Skeletal muscle cell (primary cell): ENCODE measurements around the gene GCFC2.
"Not testable (repeated sequence)": the region's sequence is repeated elsewhere in the genome, so short reads cannot be mapped to it uniquely, and the experiment has no call there.

Source experiments
- DNase-seq: peaks from one replicate; pipeline ENCODE4 v3.0.0-alpha.2; 2010; ENCODE audit warnings: low read depth
- H3K4me3 ChIP-seq: 2 replicates; pipeline ENCODE4 v1.5.1; 2011; ENCODE audit warnings: low read depth, mild to moderate bottlenecking, control low read depth, low read length, moderate library complexity

GCFC2 gene

DNA sequence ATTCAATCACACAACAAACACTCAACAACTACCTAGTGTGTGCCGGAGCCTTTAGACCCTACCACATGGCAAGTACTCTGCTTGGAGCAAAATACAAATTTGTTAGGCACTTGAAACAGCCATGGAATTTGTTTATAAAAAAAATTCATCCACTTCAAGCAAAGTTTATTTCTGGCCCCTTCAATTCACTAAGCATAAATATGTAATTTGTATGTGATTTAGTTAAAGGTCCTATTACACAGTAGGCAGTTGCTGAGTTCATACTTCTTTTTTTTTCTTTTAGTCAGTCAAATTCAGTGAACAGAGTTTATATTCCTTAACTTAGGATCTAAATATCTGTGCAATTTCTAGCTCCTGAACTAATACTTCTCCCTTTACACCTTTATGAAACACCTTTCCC is 22.5 kb downstream of the GCFC2 start:
- no peak for DNase-seq
- H3K4me3 ChIP-seq = no peak overlapping the region

DNA sequence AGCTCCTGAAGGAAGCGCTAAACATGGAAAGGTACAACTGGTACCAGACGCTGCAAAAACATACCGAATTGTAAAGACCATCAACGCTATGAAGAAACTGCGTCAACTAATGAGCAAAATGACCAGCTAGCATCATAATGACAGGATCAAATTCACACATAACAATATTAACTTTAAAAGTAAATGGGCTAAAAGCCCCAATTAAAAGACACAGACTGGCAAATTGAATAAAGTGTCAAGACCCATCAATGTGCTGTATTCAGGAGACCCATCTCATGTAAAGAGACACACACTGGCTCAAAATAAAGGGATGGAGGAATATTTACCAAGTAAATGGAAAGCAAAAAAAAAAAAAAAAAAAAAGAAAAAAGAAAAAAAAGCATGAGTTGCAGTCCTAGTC is 27.3 kb downstream of the GCFC2 start:
- DNase-seq, H3K4me3 ChIP-seq: not testable (repeated sequence)

DNA sequence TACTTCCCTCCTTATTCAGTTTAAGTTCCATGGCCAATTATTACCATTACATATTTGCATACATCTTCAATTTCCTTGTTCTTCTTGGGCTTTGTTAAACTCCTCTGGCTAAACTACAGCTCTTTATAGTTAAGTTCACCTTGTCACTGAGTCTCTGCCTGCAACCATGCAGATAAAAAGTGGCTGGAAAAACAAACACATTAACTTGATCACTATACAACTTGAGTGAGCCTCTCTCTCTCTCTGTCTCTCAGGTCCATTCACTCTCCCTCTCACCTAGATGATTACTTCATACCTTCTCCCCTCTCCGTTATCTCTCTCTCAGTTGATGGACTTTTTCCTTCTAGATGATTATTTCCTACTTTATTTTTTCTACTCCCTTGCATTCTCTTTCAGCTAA is 30.3 kb downstream of the GCFC2 start:
- H3K4me3 ChIP-seq = no peak overlapping the region
- DNase-seq = no peak

DNA sequence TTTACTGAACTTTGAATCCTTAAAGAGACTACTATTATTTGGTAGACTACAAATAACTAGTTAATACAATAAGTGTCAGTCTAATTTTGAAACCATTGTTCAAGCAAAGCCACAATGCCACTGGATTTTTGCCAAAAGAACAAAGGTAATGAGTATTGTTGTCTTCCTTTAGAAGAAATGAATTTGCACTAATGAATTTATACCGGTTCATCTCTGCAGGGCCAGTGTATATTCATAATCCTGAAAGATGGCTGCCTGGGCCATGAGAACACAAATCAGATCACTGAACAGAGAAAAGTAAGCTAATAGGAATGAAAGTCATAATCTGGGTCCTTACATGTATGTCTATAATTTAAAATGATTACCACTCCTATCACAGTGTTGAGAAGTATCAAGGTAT is 31.2 kb downstream of the GCFC2 start:
- DNase-seq = no peak
- H3K4me3 ChIP-seq = no peak overlapping the region

DNA sequence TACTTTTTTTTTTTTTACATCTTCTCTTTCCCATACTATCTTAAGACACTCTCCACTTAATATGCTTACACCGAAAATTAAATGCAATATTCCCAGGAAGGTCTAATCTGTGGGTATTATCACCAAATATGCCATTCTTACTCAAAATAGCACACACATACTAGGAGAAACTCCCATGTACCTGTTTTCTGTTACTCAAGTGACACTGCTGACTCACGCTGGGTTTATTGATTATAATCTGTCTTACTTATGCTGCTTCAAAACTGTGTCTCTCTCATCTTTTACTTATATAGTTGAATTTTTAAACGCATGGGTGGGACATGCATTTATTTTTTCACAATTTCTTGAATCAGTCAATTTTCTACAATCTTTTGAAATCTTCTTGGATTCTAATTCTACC is 34.3 kb downstream of the GCFC2 start:
- DNase-seq = no peak
- no peak overlapping the region for H3K4me3 ChIP-seq

DNA sequence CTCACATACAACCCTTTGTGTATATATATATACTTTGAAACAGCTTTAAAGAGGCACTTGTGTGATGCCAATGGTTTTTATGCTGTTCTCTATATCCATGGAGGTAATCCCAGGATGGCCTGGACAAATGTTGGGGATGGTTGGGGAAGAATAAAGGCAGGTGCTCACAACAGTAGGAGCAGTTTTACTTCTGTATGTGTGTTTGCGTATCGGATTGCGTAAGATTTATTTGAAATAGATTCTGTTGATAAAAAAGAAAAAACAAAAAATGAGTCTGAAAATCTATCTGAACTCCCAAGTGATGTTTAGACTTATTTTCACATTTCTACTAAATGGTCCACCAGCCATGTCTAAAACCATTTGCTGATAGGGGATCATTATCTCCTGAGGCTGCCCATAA is 34.8 kb downstream of the GCFC2 start:
- H3K4me3 ChIP-seq = no peak overlapping the region
- no peak for DNase-seq

DNA sequence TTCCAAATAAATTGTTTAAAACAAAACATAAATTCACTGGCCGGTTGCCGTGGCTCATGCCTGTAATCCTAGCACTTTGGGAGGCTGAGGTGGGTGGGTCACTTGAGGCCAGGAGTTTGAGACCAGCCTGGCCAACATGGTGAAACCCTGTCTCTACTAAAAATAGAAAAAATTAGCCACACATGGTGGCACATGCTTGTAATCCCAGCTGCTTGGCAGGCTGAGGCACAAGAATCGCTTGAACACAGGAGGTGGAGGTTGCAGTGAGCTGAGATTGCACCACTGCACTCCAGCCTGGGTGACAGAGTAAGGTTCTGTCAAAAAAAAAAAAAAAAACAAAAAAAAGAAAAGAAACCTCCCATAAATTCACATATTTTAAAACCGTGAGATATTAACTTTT is 35.3 kb downstream of the GCFC2 start:
- DNase-seq, H3K4me3 ChIP-seq: not testable (repeated sequence)

DNA sequence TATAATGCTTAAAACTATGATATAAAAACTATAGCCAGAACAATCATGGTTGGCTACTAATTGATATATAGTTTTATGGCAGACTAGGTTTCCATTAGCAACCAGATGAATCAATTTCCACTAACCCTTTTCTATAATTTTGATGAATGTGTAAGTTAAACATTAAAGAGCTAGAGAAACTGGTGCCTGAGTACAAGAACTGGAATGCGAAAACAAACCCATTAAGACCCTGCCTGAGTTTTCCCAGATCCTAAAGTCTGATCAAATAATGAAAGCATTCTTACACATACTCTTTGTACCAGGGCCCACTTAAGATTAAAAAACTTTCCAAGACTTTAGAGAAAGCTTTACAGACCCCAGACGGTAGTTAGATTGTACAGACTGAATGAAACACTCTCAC is 42.8 kb downstream of the GCFC2 start:
- no peak overlapping the region for H3K4me3 ChIP-seq
- DNase-seq = no peak

DNA sequence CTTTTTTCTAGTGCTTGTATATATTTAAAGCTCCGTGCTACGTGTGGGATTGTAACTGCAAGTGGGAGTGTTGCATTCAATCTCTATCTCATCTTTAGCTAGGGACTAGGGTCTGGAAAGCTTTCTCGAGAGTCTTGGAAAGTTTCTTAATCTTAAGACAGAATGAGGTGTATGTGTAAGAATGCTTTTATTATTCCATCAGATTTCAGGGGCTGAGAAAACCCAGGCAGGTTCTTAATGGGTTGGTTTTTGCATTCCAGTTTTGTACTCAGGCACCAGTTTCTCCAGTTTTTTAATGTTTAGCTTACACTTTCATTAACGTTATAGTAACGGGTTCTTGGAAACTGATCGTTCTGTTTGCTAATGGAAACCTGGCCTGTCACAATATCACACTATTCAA is 43.8 kb downstream of the GCFC2 start:
- no peak overlapping the region for H3K4me3 ChIP-seq
- no peak for DNase-seq

DNA sequence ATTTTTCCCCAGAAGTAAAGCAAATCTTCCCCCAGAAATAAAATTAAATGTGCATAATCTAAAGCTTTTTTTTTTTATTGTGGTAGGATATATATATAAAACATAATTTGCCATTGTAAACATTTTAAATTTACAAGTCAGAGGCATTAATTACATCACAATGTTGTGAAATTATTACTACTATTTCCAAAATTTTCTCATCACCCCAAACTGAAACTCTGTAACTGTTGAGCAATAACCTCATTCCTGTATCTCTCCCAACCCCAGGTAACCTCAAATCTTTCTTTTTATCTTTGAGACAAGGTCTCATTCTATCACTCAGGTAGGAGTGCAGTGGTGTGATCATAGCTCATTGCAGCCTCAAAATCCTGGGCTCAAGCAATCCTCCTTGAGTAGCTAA is 52.9 kb downstream of the GCFC2 start:
- no peak overlapping the region for H3K4me3 ChIP-seq
- no peak for DNase-seq

DNA sequence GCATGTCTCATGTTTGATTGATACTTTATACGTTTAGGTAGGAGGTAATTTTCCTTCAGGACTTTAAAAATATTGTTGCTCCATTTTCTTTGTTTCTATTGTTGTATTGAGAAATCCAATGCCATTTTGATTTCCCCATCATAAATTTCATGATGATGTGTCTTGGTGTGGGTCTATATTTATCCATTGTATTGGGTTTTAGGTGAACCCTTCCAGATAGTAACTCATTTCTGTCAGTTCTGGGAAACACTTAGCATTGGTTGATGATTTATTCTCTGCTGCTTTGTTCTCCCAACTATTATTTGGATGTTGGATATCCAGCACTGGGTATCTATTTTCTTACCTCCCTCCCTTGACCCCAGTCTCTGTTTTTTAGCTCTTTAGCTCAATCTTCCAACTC is 54.2 kb downstream of the GCFC2 start:
- no peak overlapping the region for H3K4me3 ChIP-seq
- no peak for DNase-seq

DNA sequence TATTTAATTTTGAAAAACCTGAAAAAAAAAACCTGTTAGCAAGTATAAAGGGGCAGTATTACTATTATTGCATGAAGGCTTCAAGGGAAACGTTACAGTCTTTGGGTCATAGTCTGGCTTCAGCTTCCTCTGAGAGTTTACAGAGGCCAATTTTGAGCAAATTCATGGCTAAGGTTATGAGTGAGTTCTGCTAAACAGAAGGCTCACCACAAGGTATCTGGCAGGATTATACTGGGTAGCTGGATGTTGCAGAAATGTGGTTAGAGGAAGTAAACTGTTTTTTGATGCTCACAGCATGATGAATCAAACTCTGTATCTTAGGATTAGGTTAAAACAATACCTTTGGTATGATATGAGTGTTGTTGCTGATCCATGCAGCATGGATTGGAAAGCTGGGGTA is 54.9 kb downstream of the GCFC2 start:
- H3K4me3 ChIP-seq = no peak overlapping the region

DNA sequence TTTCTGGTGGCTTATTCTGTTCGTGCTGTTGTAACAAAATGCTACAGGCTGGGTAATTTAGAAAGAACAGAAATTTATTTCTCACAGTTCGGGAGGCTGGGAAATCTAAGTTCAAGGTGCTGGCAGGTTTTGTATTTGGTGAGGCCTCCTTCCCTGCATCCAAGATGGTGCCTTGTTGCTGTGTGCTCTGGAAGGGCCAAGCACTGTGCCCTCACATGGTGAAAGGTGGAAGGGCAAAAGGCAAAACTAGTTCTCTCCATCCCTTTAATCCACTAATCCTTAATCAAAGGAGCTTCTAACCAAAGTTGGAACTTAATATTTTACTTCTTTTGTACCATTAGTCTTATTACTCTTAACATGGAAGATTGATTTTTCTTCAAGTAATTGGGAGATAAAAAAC is 56.7 kb downstream of the GCFC2 start:
- DNase-seq = no peak
- H3K4me3 ChIP-seq = no peak overlapping the region

More for the DNA sequence above, 54.9 kb downstream of the GCFC2 start:
- DNase-seq = no peak

DNA sequence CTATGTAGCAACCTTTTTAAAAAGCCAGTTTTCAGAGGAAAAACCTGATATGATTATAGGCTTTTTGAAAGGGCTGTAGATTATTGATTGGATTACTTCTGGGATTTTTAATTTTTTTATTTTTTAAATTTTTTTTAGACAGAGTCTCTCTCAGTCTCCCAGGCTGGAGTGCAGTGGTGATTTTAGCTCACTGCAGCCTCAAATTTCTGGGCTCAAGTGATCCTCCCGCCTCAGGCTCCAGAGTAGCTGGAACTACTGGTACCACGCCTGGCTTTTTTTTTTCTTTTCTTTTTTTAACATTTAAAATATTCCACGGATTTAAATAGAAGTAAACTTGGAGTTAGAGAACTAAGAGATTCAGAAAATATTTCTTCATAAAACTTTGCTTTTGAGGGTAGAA is 62.9 kb downstream of the GCFC2 start:
- peak overlapping the region; percentile 95 for H3K4me3 ChIP-seq
- DNase-seq = no peak

DNA sequence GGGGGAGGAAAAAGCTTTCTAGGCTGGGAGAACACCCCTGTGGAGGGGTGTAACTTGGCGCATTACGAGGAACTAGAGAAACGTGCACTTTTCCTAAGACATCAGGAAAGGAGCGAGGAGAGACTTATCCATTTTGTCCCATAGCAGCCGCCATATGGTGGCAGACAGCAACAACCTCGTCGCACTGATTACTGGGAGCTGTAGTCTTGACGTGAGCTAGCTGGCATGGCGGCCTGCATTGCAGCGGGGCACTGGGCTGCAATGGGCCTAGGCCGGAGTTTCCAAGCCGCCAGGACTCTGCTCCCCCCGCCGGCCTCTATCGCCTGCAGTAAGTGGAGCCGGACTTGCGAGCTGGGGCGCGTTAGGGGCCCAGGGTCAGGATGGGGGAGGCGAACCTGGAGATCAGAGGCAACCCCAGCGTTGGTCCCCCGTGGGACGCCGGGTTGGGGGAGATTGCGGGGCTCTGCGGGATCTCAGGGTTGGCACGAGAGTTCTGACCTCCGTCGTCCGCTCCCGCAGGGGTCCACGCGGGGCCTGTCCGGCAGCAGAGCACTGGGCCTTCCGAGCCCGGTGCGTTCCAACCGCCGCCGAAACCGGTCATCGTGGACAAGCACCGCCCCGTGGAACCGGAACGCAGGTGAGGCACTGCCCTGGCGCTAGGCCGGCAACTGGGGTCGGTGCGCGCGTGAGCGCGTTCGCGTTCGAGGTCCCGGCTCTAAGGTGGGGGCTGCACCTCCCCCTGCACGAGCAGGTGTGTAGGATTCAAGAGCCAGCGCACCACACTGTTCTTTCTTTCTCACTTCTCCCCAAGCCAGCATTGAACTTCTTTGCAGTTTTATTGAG is 63.9 kb downstream of the GCFC2 start, which contains the start of gene MRPL19:
MRPL19 (plus strand) TSS at position 201 of the 843 bp plus-strand sequence; CDS start at position 226, 25 bp downstream.
- peak within 1 kb of the TSS; percentile 95 for H3K4me3 ChIP-seq
- DNase-seq = peak; percentile 81

DNA sequence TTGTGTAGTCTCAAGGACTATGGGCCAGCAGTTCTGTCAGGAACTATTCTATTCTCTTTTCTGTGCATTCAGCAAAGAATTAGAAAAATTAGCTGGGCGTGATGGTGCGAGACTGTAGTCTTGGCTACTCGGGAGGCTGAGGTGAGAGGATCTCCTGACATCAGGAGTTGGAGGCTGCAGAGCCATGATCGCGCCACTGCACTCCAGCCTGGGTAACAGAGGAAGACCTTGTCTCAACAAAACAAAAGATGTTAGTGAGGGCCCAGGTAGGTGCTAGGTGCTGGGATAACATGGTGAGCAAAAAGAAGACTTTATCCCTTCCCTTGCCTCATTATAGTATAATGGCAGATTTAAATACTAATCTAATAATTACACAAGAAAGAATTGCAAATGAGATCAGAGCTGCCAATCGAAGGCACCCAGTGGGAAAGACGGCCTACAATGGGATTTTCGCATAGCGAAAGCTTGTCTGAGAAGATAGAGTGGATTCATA is 64.6 kb downstream of the GCFC2 start:
- DNase-seq = no peak
- H3K4me3 ChIP-seq = peak overlapping the region; percentile 95

DNA sequence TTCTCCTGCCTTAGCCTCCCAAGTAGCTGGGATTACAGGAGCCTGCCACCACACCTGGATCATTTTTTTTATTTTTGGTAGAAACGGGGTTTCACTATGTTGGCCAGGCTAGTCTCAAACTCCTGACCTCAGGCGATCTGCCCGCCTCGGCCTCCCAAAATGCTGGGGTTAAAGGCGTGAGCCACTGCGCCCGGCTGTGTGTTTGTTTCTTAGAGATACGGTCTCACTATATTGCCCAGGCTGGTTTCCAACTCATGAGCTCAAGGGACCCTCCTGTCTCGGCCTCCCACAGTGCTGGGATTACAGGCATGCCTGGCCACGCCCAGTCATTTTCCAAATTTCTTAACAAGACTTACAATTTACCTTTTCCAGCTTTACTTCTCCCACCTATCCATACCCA is 65.1 kb downstream of the GCFC2 start:
- H3K4me3 ChIP-seq = no peak overlapping the region
- no peak for DNase-seq

DNA sequence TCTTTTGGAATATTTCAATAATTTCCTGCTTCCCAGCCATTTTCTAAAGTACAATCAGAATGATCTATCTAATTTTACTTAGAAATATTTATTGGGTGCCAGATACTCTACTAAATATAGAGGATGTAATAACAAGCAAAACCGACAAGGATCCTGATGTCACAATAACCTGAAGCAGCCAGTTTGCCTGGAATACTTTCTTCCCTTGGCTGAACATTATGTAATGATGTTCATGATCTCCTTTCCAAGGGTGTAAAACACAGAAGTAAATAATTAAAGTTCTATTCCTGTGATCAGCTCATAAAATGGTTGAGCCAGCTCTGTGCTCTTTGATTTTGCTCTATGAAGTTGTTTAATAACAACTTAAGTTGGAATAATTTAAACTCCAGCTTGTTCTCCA is 66.7 kb downstream of the GCFC2 start:
- H3K4me3 ChIP-seq = no peak overlapping the region
- no peak for DNase-seq

DNA sequence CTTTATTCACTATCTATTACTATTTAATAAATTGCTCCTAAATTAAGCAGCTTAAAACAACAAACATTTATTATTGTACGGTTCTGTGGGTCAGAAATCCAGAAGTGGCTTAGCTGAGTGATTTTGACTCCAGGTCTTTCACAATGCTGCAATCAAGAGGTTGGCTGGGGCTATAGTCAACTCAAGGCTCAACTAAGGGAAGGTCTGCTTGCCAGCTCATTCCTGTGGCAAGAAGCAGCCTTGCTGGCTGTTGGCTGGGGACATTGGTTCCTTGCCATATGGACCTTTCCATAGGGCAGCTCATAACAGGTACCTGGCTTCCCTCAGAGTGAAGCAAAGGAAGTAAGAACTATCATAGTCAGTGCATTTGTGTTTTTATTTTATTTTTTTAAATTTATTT is 69.1 kb downstream of the GCFC2 start:
- no peak overlapping the region for H3K4me3 ChIP-seq
- DNase-seq = no peak

DNA sequence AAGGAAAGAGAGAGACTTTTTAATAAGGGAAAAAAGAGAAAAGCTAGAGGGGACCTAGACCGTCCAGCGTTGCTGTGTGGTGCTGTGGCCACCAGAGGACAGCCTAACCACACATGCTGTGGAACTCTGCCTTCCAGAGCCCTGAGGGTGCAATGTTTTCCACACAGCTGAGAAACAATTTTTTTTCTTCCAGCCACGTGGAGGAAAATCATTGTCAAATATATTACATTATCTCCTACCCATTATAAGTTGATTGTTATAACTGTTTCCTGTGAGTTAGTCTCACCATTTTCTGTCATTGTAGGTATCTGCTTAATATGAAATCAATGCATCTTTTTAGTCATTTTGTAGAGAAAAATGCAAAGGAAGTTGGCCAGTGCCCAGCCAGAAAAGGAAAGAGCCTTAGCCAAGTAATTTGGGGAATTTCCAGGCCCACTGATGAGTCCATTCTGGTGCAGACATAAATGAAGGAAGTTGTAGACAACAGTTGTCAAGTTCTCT is 70.0 kb downstream of the GCFC2 start:
- DNase-seq = no peak
- H3K4me3 ChIP-seq = no peak overlapping the region

DNA sequence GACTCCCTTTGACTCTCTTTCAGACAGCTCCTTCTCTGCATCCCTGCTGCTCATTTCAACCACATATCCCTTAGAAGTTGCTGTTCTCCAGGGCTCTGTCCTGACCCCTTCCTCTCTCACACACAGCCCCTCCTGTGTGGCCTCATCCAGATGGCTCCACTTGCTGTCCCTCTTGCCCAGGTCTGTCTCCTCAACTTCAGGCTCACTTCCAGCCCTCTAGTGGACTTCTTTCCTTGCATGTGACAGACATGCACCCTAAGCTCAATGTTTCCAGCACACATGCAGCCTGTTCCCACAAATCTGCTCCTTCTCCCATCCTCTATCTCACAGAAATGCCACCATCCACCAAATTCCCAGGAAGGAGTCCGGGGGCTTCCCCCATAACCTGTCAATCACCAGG is 73.1 kb downstream of the GCFC2 start:
- H3K4me3 ChIP-seq = no peak overlapping the region
- no peak for DNase-seq
